ENCODE data around the gene TAGLN. TPM values are rescaled to one million over a fixed set of nuclear protein-coding genes. Genes with fewer than 3 reads are reported as not detected.
A peak's percentile ranks its signal among the peaks of the same experiment; 100 is the strongest.

TAGLN gene
- total RNA-seq, 6 experiments from 2014 or later = 1,668 to 2,517 (median 1,780) TPM

- TF ChIP-seq, protein P1, sequence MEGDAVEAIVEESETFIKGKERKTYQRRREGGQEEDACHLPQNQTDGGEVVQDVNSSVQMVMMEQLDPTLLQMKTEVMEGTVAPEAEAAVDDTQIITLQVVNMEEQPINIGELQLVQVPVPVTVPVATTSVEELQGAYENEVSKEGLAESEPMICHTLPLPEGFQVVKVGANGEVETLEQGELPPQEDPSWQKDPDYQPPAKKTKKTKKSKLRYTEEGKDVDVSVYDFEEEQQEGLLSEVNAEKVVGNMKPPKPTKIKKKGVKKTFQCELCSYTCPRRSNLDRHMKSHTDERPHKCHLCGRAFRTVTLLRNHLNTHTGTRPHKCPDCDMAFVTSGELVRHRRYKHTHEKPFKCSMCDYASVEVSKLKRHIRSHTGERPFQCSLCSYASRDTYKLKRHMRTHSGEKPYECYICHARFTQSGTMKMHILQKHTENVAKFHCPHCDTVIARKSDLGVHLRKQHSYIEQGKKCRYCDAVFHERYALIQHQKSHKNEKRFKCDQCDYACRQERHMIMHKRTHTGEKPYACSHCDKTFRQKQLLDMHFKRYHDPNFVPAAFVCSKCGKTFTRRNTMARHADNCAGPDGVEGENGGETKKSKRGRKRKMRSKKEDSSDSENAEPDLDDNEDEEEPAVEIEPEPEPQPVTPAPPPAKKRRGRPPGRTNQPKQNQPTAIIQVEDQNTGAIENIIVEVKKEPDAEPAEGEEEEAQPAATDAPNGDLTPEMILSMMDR (IDR thresholded peaks at IDR 0.05) = no peak
- peak overlapping the region; percentile 71 for H3K27ac Mint-ChIP-seq
These were observed 30.7 kb downstream of the TAGLN start for GRCh38 chr11:117229931-117230285.

GRCh38 chr11:117230286-117230961 lies 31.3 kb downstream of the TAGLN start:
- Mint-ChIP-seq H3K4me1 (ENCODE audit: low read depth) (peaks cover 35% of the 10 kb centered on the region), H3K27me3 (ENCODE audit: insufficient read depth) (no peaks in the 10 kb centered on the region; the same call in 1 of the 2 replicates), H3K4me3 (peak overlapping the region; percentile 95), H3K36me3 (ENCODE audit: low read depth) (peaks cover 6% of the 10 kb centered on the region), H3K9me3 (no peaks in the 10 kb centered on the region), H3K27ac (peak overlapping the region; percentile 71)
- TF ChIP-seq, protein P1 (IDR thresholded peaks at IDR 0.05) = no peak
- no peak for DNase-seq

More at GRCh38 chr11:117229931-117230285, 30.7 kb downstream of the TAGLN start:
- H3K9me3 Mint-ChIP-seq = no peaks in the 10 kb centered on the region
- no peaks in the 10 kb centered on the region; the same call in 1 of the 2 replicates for H3K27me3 Mint-ChIP-seq (ENCODE audit: insufficient read depth)
- peaks cover 35% of the 10 kb centered on the region for H3K4me1 Mint-ChIP-seq (ENCODE audit: low read depth)
- peaks cover 10% of the 10 kb centered on the region for H3K36me3 Mint-ChIP-seq (ENCODE audit: low read depth)
- H3K4me3 Mint-ChIP-seq = peak overlapping the region; percentile 95; the same call in 1 of the 2 replicates
- DNase-seq = no peak

DNA sequence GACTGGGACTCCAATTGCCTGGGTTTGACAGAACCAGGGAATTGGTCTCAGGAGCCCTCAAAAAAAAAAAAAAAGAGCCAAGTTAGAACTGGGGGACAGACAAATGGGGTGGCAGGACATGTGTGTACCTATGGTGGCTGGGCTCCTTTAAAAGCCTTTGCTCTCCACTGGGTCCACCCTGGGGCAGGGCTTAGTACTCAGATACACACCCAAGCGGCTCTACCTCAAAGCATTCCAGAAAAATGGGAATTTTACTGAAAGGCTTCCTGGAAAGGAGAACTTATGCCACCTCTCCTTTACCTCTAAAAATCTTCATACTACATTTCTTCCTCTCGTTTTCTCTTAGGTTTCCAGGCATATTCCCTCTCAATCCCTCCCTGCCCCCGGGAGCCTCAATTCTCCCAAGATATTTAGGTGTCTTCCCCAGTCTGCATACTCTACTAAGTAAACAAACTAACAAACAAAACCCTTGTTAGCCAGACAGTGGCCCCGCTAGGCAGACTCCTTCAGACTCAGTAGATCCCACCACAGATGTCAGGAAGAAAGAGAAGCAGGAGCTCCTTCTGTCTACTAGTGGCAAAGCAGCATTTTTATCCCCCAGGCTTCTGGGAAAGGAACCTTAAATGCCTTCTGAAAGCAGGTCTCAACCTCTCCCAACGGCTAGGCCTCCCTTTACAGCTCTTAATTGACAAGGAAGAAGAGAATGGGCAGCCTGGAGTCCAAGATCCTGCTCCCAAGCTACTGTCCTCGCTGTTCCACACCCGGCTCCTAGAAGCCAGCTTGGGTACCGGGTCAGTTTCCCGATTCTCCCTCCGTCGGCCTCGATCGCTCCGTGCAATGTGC lies 32.0 kb downstream of the TAGLN start:
- Mint-ChIP-seq H3K27me3 (ENCODE audit: insufficient read depth) (no peaks in the 10 kb centered on the region; the same call in 1 of the 2 replicates), H3K9me3 (no peaks in the 10 kb centered on the region)
- DNase-seq = no peak

DNA sequence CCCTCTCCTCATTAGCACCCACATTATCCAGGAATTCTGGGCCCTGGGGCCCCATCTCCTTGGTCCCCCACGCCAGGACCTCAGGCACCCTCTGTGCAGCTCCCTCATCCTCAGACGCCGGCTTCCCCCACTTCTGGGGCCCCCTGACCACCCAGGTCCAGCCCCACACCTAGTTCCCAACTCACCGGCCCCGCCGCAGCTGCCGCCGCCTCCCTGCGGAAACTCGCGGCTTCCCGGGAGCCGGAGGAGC lies 32.6 kb downstream of the TAGLN start, which contains the start of gene PCSK7:
Gene PCSK7, minus strand, starts transcription at position 232 of the 250 bp plus-strand sequence. CDS start 2,229 bp downstream, outside the sequence.
- TF ChIP-seq, protein P1 (IDR thresholded peaks at IDR 0.05) = no peak
- Mint-ChIP-seq H3K9me3 (no peaks in the 10 kb centered on the region), H3K36me3 (ENCODE audit: low read depth) (peaks cover 5% of the 10 kb centered on the region), H3K4me1 (ENCODE audit: low read depth) (peaks cover 35% of the 10 kb centered on the region), H3K4me3 (peak within 1 kb of the TSS; percentile 95), H3K27ac (peak within 1 kb of the TSS; percentile 97), H3K27me3 (ENCODE audit: insufficient read depth) (no peaks in the 10 kb centered on the region; the same call in 1 of the 2 replicates)
- peak; percentile 48 for DNase-seq

More for the DNA sequence above, 32.0 kb downstream of the TAGLN start:
- Mint-ChIP-seq H3K36me3 (ENCODE audit: low read depth) (peaks cover 5% of the 10 kb centered on the region), H3K4me1 (ENCODE audit: low read depth) (peaks cover 35% of the 10 kb centered on the region), H3K27ac (peak overlapping the region; percentile 71), H3K4me3 (peak overlapping the region; percentile 95)
- TF ChIP-seq, protein P1 (IDR thresholded peaks at IDR 0.05) = no peak

GRCh38 chr11:117232092-117232878 lies 33.1 kb downstream of the TAGLN start, which contains the start of gene RNF214:
Gene RNF214, plus strand, starts transcription at chr11:117232671. Its CDS starts 1,602 bp downstream, at chr11:117234273.
- Mint-ChIP-seq H3K4me1 (ENCODE audit: low read depth) (peaks cover 35% of the 10 kb centered on the region), H3K9me3 (no peaks in the 10 kb centered on the region), H3K4me3 (peak within 1 kb of the TSS; percentile 95), H3K27ac (peak within 1 kb of the TSS; percentile 97), H3K27me3 (ENCODE audit: insufficient read depth) (no peaks in the 10 kb centered on the region; the same call in 1 of the 2 replicates), H3K36me3 (ENCODE audit: low read depth) (peaks cover 5% of the 10 kb centered on the region)
- TF ChIP-seq, protein P1 (IDR thresholded peaks at IDR 0.05) = peak; percentile 91
- DNase-seq = peak; percentile 26
